GM18951 (cell line): Measurements from ENCODE around the gene UBL7.
A peak's percentile ranks its signal among the peaks of the same experiment; 100 is the strongest.

ENCODE experiments used
- POLR2A ChIP-seq: IDR thresholded peaks from 4 replicates; pipeline ENCODE4 v1.6.1; 2011; ENCODE audit warnings: mild to moderate bottlenecking; ENCODE audit not compliant: insufficient read length, insufficient read depth; ENCODE audit errors: extremely low read depth
- in situ Hi-C: fragments of 300-500 bp; cut with MboI; formaldehyde crosslinking; loops from one replicate; pipeline ENCODE4 v1.12.0; 2022; ENCODE audit warnings: low sequenced_read_pairs, mixed read lengths, inconsistent platforms; ENCODE audit not compliant: unreplicated experiment

The UBL7 gene

DNA sequence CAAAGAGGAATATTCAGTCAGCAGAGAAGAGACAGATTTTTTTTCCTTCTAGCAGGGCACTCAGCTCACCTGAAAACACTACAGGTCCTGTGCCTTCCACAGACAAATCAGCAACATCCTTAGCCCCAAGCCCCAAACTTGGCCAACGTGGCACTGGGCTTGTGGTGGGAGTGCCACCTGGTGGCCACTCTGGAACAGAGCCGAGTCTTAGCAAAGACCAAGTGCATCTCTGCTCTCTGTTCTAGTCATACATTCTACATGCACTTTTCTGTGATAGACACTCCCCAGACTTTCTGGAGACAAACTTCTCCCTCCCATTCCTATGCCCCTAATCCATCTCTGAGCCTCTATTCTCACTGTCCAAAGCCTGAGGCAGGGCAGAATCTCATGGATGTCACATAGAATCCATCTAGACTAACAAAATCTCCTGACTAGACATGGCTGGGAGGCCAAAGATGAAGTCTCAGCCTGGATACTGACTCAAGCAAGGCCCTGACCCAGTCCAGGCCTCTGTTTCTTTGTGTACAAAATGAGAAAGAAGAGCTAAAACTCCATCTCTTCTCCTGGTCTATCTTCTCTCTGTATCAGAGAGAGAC, 22.1 kb downstream of the UBL7 start:
- no peak for TF ChIP-seq POLR2A
- in situ Hi-C loops, result no loop called here

DNA sequence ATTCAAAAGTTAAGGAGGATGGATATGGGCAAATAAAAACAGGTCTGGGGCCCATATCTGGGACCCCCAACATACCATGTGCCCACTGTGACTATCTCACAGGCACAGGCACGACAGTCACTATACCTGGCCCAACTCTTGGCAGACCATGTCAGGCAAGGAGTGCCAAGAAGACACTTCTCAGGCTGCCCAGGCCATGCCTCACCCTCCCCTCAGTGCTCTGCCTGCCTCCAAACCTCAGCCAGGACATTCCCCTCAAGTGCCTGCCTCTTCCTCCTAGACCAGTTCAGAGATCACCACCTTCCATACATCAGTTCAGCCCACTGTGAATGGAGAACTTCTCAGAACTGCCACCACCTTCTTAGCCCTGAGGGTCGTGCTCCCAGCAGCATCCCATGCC, 22.8 kb downstream of the UBL7 start:
- in situ Hi-C loops, result no loop called here
- TF ChIP-seq POLR2A, result no peak

DNA sequence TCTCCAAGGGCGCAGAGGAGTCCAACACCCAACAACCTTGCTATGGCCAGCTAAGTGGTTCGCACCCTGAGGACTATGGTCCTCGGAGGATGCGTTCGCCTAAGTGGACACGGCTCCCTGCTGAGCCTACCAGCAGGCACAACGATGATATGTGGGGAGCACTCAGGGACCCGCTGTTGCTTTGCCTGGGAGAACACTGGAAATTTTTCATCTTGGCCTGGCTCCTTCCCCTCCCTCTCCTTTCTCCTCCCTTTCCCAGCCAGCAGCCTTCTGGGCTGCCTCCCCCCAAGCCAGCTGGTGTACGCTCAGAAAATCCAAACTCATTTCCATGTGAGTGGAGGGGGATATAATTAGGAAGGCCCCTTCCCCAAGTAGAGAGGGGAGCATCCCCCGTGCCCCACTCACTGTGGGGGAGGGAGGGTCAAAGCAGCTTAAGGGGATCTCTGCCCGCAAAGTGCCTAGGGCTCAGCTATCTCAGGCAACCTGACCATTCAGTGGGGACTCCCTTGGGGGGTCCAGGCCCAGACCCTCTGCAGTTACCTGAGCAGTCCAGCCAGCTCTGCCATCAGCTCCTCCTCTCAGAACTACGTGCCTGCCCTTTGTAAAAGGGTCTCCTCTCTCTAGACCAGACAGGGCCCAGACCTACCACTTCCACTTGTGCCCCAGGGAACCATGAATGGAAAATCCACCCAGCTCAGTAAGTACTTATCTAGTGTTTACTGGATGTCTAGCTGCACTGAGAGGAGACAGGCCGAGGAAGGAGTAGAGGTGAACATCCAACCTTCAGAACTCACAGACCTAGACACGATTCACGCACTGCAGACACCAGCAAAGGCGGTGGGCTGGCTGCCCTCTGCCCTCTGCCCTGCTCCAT, 26.5 kb downstream of the UBL7 start:
- no peak for TF ChIP-seq POLR2A
- in situ Hi-C loops, result no loop called here

DNA sequence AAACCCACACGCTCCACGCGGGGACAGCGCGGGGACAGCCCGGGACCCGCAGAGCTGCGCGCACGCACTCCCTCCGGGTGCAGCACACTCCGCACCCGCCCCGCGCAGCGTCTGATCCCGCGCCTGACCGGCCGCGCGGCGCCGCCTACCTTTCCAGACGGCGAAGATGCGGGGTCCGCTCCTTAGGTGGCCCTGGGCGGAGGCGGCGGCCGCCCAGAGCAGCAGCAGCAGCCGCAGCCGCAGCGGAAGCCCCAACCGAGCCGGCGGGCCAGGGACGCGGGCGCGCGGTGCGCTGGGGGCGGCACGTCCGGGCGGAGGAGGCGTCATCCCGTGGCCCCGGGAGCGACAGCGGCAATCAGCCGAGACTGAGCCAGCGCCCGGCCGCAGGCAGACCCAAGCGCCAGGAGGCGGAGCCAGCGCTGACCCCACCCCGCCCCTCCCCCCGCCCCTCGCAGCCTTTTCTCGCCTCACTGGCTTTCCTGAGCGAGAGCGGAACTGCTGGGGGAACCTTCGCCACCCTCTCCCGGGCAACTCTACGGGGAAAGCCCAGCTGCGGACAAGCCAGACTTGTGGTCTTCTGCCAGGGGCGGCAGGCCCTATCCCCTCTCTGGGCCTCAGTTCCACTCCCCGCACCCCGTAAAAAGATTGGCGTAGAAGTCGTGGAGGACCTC, 27.2 kb downstream of the UBL7 start, which contains the start of gene SEMA7A:
SEMA7A (minus strand) TSS at position 367 of the 671 bp plus-strand sequence; CDS start at position 327, 40 bp downstream.
- in situ Hi-C loops, result no loop called here
- peak; percentile 99 for TF ChIP-seq POLR2A

DNA sequence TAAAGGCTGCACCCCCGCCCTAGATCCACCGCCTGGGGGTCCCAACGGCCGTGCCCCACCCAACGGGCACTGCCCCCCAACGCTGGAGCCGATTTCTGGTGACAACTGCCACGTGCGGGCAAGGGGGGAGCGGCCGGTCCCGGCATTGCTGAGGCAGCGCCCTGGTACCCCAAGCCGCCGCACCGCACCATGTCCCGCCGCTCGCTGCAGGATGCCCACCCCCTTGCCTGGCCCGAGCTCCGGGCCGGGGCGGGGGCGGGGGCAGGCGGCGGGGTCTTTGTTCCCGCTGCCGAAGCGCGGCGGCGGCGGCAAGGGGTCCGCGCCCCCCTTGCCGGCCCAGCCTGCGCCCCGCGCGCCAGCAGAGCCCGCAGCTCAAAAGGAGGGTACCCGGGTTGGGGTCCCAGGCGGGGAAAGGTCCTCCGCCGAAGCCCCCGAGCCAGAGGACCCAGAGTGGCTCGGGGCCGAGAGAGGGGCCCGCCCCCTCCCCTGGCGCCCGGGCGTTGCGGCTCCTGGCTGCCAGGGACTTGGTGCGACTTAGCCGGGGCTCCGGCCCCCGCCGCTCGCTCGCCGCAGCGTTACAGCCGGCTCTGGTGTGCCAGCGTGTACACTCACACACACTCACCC, 27.9 kb downstream of the UBL7 start:
- in situ Hi-C loops, result no loop called here
- no peak for TF ChIP-seq POLR2A

DNA sequence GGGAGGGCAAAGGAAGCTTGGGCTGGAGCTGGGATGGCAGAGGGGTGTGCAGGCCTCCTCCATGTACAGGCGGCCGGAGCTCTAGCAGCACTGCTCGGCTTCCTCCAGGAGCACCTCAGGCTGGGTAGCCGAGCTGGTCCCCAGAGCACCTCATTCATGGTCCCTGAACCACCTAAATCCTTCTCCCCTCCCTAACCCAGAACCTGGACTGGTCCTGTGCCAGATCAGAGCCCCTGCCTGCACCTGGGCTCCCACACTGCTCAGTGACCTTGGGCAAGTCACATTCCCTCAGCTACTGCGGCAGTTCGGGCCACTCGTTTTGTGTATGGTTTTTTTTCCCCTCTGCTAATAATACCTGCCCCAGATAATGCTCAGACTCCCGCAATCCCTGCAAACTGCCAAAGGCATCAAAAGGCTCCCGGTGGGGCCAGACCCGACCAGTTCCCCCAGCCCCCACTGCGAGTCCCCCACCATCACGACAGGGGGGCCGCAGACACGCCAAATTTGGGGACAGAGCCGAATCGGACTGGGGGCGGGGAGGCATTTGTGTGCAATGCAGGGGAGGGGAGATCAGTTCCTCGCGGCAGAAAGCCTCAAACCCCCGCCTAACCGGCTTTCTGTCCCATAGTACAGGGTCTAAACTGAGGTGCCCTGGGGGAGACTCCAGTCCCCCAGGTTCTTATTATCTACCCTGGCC, 28.5 kb downstream of the UBL7 start:
- in situ Hi-C loops, result no loop called here
- no peak for TF ChIP-seq POLR2A

DNA sequence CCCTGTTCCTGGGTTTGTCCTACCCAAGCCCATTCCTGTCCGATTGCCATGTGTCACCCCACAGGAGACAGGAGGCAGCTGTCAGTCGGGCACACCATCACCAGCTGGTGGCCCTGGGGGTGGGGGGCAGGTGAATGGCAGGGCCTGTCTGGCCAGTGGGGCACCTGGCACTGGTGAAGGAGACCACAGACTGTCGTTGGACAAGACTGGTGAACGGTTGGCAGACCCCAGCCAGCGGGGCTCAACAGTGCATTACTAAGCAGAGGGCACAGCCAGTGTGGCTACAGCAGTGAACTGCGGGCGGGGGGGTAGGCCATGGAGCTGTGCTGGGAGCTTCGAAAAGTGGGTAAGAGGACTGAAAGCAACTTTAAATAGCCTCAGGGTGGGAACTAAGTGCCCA, 29.3 kb downstream of the UBL7 start:
- in situ Hi-C loops, result no loop called here
- TF ChIP-seq POLR2A, result no peak

DNA sequence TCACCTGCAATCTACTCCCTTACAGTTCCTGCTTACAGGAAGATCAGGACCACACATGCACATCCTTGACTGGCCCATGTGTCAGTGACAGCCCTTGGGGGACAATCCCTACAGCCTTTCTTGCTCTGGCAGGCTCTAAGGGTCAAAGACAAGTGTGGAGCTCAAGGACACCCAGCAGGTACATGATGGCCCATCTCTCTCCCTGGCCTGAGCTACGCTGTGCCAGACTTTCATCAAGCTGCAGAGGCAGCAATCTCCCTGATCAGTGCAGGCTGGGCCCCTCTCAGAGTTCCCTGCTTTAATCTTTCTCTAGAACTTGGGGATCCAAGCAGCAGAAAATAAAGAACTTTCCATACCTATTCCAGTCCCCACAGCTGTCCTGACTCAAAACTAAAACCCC, 29.8 kb downstream of the UBL7 start:
- in situ Hi-C loops, result no loop called here
- no peak for TF ChIP-seq POLR2A

DNA sequence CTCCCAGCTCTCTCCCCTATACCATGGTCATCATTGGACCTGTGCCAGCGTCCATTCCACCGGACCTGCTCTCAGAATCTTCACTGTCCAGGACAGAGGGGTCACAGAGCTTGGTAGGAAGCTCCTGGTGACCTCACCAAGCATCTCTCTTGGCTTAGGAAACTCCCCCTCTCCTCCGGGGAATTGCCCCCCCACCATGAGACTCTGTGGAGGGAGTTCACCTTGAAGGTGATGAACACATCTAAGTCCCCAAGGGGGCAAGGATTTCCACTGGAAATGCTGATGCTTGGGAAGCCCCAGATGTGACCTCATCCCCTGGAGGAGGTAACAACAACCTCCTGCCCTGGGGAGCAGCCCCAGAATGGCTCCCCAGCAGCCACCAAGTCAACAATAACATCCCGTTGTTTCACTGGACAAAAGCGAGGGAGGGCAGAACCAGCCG, 30.4 kb downstream of the UBL7 start:
- in situ Hi-C loops, result no loop called here
- no peak for TF ChIP-seq POLR2A

DNA sequence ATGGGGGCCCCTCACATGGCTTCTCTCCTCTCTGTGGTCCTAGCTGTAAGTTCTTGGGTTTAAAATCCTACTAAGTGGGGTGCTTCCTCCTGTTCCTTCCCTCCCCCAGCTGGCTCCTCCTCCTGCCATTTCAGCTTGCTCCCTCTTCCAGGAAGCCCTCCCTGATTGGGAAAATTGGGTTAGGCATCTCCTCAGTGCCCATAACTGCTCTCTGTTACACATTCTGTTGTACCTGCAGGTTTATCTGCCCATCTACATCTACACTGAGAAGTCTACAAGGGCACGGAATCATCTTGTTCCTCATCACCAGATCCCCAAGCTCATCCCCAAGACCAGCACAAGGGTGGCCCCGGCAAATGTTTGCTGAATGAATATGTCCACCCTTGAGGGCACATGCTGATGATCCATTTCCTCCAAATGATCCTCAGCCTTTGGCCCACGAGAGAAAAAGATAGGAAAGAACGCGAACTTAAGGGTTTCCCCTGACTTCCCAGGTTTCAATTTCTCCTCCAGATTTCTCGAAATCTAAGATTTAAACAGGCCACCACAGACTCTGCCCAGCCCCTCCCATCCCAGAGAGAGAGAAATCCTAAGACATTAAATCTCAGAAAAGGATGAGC, 31.1 kb downstream of the UBL7 start:
- in situ Hi-C loops, result no loop called here
- no peak for TF ChIP-seq POLR2A

DNA sequence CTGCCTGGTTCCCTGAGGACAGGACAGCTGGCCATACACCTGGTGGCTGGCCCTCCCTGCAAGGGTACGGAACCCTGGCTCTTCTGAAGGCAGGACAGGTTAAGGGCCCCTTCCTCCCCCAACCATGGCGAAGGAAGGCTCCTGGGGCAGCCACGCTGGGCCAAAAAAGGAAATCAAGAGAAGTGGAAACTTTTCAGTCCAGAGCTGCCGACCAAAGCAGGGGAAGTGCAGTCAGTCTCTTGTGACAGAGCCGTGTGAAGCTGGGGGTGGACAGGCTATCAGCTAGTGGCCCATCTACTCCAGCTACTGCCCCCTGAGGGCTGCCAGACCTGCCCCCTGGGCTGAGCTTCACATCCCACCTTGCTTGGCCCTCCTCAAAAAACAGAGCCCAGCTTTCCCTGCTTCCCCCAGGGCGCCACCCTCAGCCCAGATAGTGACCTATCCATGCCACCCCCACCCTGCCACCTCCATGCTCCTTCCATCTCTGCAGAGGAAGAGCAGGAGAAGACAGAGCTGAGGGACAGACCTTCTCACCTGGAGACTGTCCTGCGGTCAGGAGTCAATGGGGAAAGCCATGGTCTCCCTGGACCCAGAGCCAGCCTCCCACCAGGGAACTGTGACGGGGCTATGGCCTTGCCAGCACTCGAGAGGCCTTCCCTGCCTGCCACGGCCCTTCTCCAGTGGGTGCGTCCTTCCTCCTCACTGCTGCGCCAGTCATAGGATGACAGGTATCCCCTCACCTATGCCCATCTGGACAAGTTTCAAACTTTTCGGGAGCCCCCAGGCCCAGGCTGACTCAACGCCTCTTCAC, 31.8 kb downstream of the UBL7 start:
- no peak for TF ChIP-seq POLR2A
- in situ Hi-C loops, result no loop called here

DNA sequence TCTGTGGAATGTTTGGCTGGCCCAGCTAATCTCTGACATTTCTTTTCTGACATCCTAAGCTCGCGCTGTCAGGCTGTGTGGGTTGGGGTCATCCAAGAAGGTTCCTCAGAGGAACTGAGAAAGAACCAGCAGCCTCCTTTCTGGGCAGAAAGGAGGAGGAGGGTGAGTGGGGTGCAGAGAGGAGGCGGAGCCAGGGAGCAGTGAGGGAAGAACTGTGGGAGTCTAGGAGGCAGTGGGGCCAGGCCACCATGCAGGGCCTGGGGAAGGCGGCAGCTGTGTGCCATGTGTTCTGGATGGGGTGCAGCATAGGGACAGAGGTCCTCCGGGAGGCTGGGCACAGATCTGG, 32.5 kb downstream of the UBL7 start:
- in situ Hi-C loops, result no loop called here
- peak; percentile 45 for TF ChIP-seq POLR2A
